Measurements from ENCODE around the gene LCE6A.

The LCE6A gene

GRCh38 chr1:152878042-152878441, 35.4 kb downstream of the LCE6A start, which contains the start of gene SMCP:
Gene SMCP (plus strand): TSS chr1:152878322. CDS start chr1:152884423, 6,101 bp downstream.
- no peak for DNase-seq

DNA sequence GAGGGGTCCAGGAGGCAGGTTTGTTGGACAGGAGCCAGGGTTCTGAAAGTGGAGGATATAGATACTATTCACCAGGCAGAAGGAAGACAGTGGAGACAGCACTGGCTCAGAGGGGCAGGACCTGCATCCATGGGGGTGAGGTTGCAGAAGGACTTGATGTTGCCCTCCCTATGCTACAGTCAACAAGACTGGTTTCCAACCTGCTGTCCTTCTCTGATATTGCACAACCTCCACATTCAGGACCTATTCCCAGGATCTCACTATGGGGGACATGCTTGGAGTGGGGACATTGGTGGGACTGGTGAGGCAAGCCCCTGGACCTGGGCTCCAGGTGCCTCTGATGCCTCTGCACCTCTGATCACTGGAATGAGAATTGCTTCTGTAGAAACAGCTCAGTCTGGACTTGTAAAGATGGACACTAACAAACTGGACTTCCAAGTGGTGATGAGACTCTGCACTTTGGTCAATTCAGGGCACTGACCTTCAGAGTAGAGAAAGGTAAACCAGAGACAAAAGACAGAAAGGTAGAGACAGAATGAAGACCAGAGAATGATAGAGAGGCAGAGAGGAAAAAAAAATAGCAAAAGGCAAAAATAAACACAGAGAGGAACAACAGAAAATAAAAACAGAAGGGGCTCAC, 37.0 kb downstream of the LCE6A start:
- no peak for DNase-seq

- no peak for DNase-seq
These were observed 37.7 kb downstream of the LCE6A start for GRCh38 chr1:152880316-152880715.

DNA sequence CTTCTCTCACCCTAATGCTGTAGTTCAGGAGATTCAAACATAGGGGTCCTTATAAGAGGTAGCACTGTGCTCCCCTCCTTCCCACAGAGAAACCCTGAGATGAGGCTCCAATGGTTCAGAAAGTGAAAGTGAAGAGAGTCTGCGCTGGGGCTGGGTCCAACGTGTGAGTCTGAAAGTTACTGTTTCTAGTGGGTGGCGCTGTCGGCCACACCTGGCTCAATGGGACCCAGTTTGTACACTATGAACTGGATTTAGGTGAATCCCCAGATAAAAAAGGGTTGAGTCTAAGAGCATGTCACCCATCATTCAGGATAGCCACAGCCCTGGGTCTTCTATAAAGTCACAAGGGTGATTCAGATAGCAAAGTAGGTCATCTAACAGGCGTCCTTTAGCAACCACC, 38.3 kb downstream of the LCE6A start:
- no peak for DNase-seq

GRCh38 chr1:152884085-152884484, 41.4 kb downstream of the LCE6A start:
- no peak for DNase-seq

- DNase-seq: no peak
These were observed 41.9 kb downstream of the LCE6A start for GRCh38 chr1:152884506-152884905.

- DNase-seq: no peak
These were observed 42.4 kb downstream of the LCE6A start for GRCh38 chr1:152884966-152885624.

- DNase-seq: no peak
These were observed 43.4 kb downstream of the LCE6A start for GRCh38 chr1:152886085-152886484.

- DNase-seq: no peak
These were observed 44.2 kb downstream of the LCE6A start for GRCh38 chr1:152886758-152887409.

DNA sequence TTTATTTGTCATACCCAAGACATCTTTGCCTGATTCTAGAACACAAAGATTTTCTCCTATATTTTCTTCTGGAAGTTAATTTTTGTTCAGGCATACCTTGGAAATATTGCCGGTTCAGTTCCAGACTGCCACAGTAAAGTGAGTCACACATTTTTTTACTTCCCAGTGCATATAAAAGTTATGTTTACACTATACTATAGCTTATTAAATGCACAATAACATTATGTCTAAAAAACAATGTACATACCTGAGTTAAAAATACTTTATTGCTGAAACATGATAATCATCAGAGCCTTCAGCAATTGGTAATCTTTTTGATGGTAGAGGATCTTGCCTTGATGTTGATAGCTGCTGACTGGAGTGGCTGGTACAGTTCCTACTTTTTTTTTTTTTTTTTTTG, 45.5 kb downstream of the LCE6A start:
- DNase-seq: no peak
